ENCODE data around the gene APLF. TPM values are rescaled to one million over a fixed set of nuclear protein-coding genes. Genes with fewer than 3 reads are reported as not detected.

The APLF gene
- total RNA-seq, 1 donor, result 8.6 TPM

DNA sequence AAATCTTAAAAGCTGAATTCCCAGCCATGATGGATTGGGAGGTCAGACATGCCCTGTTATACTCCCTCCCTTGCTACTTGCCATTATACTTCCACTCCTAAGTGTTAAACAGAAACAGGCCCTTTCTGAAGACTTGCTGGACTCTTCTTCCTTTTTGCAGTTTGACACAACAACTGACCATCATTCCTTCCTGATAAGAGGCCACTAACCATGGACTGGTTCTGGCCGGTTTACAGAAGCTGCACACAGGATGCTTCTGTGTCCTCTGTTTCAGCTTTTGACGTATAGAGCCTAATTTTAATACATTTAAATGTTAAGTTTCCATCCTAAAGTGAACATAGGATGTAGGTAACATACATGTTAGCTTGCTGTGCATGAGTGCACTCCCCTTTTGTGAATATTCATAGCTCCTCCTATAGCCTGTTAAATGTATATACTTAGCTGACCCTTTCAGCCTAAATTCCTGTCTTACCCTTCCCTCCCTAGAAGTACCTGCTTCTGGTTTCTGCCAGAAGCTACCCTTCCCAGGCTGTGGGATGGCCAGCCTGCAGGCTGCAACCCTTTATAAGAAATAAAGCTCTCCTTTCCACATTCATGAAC is 13.5 kb upstream of the APLF start:
- no peak overlapping the region for H3K4me3 ChIP-seq (ENCODE audit: low read depth, low read length)
- no peak for DNase-seq (ENCODE audit: low read depth)
- TF ChIP-seq, protein P1, sequence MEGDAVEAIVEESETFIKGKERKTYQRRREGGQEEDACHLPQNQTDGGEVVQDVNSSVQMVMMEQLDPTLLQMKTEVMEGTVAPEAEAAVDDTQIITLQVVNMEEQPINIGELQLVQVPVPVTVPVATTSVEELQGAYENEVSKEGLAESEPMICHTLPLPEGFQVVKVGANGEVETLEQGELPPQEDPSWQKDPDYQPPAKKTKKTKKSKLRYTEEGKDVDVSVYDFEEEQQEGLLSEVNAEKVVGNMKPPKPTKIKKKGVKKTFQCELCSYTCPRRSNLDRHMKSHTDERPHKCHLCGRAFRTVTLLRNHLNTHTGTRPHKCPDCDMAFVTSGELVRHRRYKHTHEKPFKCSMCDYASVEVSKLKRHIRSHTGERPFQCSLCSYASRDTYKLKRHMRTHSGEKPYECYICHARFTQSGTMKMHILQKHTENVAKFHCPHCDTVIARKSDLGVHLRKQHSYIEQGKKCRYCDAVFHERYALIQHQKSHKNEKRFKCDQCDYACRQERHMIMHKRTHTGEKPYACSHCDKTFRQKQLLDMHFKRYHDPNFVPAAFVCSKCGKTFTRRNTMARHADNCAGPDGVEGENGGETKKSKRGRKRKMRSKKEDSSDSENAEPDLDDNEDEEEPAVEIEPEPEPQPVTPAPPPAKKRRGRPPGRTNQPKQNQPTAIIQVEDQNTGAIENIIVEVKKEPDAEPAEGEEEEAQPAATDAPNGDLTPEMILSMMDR (IDR thresholded peaks at IDR 0.05; ENCODE audit: insufficient read depth, low read depth, low read length), result no peak

DNA sequence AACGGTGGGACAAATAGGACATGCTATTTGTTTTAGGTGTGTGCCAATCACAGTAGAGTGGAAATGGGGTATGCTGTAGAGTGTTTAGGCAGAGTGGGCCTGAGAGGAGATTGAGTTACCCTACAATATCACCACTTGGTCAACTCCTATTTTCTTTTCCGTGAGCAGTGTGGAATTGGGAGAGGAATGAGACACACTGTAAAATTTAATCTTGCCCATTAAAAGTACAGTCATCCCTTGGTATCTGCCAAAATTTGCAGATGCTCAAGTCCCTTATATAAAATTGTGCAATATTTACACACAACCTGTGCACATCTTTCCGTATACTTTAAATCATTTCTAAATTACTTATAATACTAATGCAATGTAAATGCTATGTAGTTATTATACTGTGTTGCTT is 12.7 kb upstream of the APLF start:
- TF ChIP-seq, protein P1 (IDR thresholded peaks at IDR 0.05; ENCODE audit: insufficient read depth, low read depth, low read length), result no peak

DNA sequence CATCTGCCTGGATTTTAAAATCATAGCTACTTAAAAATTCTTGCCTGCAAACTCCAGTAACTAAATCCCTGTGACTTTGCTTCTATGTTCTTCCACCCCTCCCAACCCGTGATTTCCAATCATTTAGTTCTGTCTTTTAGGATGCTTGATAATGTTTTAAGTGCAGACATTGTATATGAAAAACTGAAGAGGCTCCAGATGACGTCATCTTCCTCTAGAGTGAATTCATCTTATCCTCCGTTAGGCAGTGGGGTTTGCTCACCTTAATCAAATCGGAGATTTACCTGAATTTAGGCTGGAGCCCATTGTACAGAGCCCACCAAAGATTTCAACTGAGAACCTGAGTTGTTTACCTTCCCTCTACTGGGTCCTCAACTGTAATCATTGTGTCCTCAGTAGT is 11.2 kb upstream of the APLF start:
- TF ChIP-seq, protein P1 (IDR thresholded peaks at IDR 0.05; ENCODE audit: insufficient read depth, low read depth, low read length), result no peak
- H3K4me3 ChIP-seq (ENCODE audit: low read depth, low read length), result no peak overlapping the region
- DNase-seq (ENCODE audit: low read depth), result no peak

More for the DNA sequence above, 12.7 kb upstream of the APLF start:
- DNase-seq (ENCODE audit: low read depth), result no peak
- no peak overlapping the region for H3K4me3 ChIP-seq (ENCODE audit: low read depth, low read length)

DNA sequence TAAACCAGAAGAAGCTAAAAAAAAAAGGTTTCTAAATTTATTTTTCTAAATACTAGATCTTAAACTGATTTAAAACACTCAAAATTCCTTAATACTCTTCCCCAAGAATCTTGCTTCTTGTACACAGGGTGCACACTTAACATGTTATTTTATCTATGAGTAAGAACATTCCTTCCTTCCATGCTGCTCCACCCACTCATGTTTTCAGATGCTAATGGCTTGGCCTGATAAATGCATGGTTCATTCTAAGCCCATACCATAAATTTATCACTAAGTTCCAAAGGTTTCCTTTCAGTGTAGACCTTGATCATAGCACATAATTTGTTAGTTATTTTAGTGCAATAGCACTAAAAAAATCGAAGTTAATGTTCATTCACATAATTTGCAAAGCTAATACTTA is 8.4 kb upstream of the APLF start:
- peak; percentile 10 for DNase-seq (ENCODE audit: low read depth)
- TF ChIP-seq, protein P1 (IDR thresholded peaks at IDR 0.05; ENCODE audit: insufficient read depth, low read depth, low read length), result no peak
- no peak overlapping the region for H3K4me3 ChIP-seq (ENCODE audit: low read depth, low read length)

DNA sequence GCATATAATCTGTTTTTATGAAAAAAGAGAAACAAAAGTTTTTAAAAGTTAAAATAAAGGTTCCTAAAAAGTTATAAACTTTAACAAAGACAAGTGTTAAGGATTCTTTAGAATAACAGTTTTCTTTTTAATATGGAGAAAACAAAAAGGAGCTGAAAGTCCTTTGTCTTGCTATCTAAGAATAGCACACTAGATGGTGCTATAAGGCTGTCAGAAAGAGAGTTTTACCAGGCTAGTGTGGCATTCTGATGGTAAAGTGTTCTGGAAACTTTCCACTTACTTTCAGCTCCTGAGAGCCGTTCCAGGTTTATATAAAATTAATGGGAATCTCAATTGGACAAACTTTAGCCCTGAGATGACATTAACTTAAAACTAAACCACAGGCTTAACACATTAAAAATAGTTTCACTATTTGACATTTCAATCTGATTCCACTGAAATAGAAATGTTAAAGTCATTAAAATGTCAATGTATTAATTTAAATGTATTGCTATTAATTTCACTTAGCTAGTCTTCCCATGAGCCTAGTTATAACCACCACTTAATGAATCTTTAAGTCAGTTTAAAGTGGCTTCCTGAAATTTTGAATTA is 4.0 kb upstream of the APLF start:
- no peak overlapping the region for H3K4me3 ChIP-seq (ENCODE audit: low read depth, low read length)
- peak; percentile 71 for DNase-seq (ENCODE audit: low read depth)
- TF ChIP-seq, protein P1 (IDR thresholded peaks at IDR 0.05; ENCODE audit: insufficient read depth, low read depth, low read length), result peak; percentile 77

DNA sequence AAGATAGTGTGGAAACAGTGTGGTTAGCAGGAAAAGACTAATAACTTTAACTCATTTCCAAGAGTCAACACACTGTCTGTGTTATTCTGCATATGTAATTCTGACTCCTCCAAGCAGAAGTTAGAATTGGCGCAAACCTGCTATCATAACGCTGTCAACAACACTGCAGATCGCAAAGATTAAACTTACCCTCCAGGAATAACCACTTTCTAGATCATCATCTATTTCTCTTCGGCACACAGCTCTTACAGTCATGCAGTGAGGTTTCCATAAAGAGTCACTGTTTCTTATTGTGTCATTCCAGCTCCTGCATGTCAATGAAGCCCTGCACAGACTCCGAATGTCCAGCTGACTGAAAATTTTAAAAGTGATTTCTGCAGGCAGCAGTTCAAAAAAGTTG is 2.7 kb upstream of the APLF start:
- DNase-seq (ENCODE audit: low read depth), result no peak
- H3K4me3 ChIP-seq (ENCODE audit: low read depth, low read length), result no peak overlapping the region
- TF ChIP-seq, protein P1 (IDR thresholded peaks at IDR 0.05; ENCODE audit: insufficient read depth, low read depth, low read length), result no peak
